Adrenal gland (tissue), 5 donors: ENCODE measurements around the gene AFMID.

Experiments used
- POLR2A ChIP-seq, 2 donors: fragments of 450-650 bp; IDR thresholded peaks; one replicate each; pipeline ENCODE4 v1.6.1; 2017; ENCODE audit warnings: antibody characterized with exemption in 2 of 2, mild to moderate bottlenecking in 2 of 2, moderate library complexity in 1 of 2
- TF ChIP-seq, protein P1 (sequence below), 6 experiments: fragments of 450-650 bp in 4 of 6; fragments of 200-600 bp in 2 of 6; sonication (generic) in 1 of 6; IDR thresholded peaks; 1 replicate in 5 of 6; 2 replicates in 1 of 6; pipeline versions ENCODE4 v1.5.1 to v1.8.0; 2016 to 2021; ENCODE audit warnings: antibody characterized with exemption in 6 of 6, mild to moderate bottlenecking in 2 of 6, moderate library complexity in 1 of 6
- donor health status: DM: no; HTN: no; CAD: no.

GRCh38 chr17:78227455-78227916, 40.3 kb downstream of the AFMID start:
- TF ChIP-seq, protein P1, sequence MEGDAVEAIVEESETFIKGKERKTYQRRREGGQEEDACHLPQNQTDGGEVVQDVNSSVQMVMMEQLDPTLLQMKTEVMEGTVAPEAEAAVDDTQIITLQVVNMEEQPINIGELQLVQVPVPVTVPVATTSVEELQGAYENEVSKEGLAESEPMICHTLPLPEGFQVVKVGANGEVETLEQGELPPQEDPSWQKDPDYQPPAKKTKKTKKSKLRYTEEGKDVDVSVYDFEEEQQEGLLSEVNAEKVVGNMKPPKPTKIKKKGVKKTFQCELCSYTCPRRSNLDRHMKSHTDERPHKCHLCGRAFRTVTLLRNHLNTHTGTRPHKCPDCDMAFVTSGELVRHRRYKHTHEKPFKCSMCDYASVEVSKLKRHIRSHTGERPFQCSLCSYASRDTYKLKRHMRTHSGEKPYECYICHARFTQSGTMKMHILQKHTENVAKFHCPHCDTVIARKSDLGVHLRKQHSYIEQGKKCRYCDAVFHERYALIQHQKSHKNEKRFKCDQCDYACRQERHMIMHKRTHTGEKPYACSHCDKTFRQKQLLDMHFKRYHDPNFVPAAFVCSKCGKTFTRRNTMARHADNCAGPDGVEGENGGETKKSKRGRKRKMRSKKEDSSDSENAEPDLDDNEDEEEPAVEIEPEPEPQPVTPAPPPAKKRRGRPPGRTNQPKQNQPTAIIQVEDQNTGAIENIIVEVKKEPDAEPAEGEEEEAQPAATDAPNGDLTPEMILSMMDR (IDR thresholded peaks at IDR 0.05): no peak
- no peak for TF ChIP-seq POLR2A (IDR thresholded peaks at IDR 0.05)
